ENCODE measurements around the gene SLC22A6.

- TF ChIP-seq CTCF (IDR thresholded peaks at IDR 0.05) (no peak), POLR2AphosphoS5 (IDR thresholded peaks at IDR 0.05) (no peak)
Measured at GRCh38 chr11:62985041-62985750, 429 bp upstream of the SLC22A6 start.

All from breast epithelium (tissue), 3 donors.